ENCODE measurements around the gene TGOLN2. TPM values are rescaled to one million over a fixed set of nuclear protein-coding genes. Genes with fewer than 3 reads are reported as not detected.

Gene TGOLN2
- total RNA-seq, 4 donors from 2014 or later = 114 to 169 (median 151) TPM

DNA sequence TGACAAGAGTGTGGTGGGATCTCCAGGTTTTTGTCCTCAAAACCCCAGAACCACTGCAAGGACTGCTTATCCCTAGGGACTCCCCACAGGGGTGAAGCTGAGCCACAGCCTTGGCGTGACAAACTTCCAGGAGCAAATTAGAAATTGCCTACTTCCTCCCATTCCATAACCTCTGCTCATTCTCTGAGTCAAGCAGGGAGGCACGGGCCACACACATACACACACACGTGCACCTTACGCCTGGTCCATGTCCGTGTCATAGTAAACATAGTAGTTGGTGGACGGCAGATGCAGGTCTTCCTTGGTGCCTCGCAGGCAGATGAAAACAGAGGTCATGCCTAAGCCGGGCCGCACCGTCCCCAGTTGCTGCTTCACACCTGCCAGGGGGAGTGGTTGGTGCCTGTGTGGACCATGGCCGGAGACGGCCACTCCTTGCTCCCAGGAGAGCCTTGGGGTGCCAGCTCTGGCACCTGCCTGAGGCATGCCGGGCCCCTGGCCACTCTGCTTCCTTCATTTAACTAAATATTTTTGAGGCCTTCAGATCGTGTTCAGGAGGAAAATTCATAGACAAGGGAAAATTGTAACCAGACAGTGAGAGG lies 16.7 kb upstream of the TGOLN2 start:
- TF ChIP-seq, protein P1, sequence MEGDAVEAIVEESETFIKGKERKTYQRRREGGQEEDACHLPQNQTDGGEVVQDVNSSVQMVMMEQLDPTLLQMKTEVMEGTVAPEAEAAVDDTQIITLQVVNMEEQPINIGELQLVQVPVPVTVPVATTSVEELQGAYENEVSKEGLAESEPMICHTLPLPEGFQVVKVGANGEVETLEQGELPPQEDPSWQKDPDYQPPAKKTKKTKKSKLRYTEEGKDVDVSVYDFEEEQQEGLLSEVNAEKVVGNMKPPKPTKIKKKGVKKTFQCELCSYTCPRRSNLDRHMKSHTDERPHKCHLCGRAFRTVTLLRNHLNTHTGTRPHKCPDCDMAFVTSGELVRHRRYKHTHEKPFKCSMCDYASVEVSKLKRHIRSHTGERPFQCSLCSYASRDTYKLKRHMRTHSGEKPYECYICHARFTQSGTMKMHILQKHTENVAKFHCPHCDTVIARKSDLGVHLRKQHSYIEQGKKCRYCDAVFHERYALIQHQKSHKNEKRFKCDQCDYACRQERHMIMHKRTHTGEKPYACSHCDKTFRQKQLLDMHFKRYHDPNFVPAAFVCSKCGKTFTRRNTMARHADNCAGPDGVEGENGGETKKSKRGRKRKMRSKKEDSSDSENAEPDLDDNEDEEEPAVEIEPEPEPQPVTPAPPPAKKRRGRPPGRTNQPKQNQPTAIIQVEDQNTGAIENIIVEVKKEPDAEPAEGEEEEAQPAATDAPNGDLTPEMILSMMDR (IDR thresholded peaks at IDR 0.05; ENCODE audit: low read depth) = no peak

DNA sequence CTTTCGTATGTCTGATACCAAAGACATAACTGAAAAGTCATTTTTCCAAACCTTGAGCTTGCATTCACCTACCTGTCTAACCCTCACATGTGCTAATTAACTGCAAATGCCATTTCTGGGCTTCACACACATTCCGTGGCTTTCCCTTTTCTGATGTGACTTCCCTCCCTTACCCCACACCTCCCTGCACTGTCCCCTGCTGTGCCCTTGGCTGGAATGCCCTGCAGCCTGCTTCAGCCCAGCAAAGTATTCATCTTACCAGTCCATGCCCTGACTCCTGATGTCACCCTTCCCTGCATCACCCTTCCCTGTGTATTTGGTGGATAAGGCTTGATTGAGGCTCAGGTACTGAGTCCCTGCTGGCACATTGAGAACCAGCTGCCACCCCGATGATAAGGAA lies 14.4 kb upstream of the TGOLN2 start:
- TF ChIP-seq, protein P1 (IDR thresholded peaks at IDR 0.05; ENCODE audit: low read depth) = no peak

DNA sequence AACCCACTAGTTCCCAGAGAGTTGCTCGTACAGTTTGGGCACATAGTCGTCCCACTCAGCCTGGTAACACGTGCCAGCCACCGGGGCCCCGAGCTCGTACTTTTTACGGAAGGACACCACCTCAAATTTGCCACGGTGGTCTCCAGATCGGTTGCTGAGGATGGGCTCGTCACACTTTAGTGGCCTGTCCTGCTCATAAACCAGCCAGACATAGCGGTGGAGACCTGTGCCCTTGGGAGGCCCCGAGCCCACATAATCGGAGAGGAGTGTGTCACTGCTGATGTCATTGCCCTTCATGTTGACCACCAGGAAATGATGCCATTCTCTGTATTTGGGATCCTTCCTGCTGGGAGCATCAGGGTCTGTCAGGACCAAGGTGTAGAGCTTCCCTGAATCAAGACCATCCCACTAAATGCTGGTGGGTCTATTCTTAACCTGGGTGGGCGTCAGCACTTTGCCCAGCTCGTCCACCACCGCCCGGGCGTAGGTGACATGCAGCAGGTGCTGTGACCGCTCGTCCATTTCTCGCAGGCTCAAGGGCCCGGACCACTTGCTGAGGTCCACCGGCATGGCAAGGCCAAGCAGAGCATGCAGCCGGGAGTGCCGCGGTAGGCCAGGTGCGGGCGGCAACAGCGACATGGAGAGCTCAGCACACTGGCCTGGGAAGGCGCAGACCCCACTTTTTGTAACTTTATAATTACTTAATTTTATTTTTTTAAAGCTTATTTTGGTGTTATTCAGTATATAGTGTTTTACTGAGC lies 13.7 kb upstream of the TGOLN2 start:
- TF ChIP-seq, protein P1 (IDR thresholded peaks at IDR 0.05; ENCODE audit: low read depth) = no peak

DNA sequence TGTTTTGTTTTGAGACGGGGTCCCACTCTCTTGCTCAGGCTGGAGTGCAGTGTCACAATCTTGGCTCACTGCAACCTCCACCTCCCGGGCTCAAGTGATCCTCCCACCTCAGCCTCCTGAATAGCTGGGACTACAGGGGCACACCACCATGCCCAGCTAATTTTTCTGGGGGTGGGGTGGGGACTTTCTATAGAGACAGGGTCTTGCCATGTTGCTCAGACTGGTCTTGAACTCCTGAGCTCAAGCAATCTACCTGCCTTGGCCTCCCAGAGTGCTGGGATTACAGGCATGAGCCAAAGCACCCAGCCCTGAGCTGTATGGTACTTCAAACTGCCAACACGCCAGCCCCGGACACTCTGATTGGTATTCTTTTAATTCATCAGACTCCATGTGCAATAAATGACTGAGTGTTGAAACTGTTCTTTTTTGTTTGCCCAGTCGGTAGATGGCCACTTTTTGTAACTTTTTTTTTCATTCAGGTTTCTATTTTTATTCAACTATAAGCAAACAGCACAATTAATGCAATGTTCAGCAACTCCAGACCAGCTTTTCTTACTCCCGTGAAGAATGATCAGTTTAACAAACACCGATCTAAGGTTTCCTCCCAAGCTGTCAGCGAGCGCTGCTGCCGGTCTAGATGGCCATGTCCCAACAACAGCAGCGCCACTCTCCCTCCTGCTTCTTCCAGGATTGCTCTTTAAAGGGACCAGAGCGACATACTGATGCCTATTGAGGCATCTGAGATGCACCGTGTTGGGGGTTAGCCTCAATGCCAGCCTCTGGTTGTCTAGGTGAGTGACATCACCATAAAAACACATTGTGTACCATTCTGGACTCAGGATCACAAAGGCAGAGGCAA lies 12.5 kb upstream of the TGOLN2 start:
- TF ChIP-seq, protein P1 (IDR thresholded peaks at IDR 0.05; ENCODE audit: low read depth) = no peak

DNA sequence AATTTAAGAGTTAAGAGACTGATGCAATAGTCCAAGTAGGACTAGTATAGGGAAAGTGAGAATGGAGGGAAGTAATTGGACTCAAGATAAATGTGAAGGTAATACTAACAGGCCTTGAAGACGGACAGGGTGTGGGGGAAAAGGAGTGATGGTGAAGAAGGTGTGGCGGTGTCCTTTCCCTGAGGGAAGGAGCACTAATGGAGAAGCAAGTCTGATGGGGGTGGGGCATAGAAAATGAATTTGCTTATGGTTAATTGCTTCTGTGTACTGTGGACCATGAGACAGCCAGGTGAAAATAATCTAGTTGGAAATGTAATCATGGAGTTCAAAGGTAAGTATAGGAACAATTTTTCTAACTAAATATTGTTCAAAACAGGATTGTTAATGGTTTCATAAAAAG lies 7.1 kb upstream of the TGOLN2 start:
- TF ChIP-seq, protein P1 (IDR thresholded peaks at IDR 0.05; ENCODE audit: low read depth) = no peak

DNA sequence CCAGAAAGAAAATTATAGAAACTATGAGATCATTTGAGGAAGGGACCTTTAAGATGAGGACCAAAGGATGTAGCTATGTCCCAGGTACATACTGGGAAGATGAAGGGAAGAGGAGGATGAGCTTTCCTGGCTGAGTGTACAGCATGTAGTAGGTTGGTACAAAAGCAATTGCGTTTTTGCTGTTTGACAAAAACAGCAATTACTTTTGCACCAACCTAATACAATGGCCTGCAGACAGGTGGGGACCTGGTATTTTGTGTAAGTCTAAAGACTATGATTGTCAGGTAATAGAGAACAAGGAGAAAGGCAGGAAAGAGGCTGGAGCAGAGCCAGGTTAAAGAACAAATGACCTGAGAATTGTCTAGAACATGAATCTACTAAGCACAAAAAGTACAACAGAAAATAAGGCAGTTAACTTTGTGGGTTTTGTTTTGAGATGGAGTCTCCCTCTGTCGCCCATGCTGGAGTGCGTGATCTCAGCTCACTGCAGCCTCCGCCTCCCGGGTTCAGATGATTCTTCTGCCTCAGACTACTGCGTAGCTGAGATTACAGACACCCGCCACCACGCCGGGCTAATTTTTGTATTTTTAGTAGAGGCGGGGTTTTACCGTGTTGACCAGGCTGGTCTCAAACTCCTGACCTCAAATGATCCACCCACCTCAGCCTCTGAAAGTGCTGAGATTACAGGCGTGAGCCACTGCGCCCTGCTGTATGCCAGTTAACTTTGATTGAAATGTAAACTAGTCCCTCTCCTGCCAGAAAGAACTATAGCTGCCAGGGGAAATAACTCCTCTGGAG lies 3.2 kb upstream of the TGOLN2 start:
- TF ChIP-seq, protein P1 (IDR thresholded peaks at IDR 0.05; ENCODE audit: low read depth) = no peak

All from subcutaneous adipose tissue (tissue), 4 donors.